ENCODE data around the gene CD79B.
"Not testable (repeated sequence)": the region's sequence is repeated elsewhere in the genome, so short reads cannot be mapped to it uniquely, and the experiment has no call there.

Gene CD79B

DNA sequence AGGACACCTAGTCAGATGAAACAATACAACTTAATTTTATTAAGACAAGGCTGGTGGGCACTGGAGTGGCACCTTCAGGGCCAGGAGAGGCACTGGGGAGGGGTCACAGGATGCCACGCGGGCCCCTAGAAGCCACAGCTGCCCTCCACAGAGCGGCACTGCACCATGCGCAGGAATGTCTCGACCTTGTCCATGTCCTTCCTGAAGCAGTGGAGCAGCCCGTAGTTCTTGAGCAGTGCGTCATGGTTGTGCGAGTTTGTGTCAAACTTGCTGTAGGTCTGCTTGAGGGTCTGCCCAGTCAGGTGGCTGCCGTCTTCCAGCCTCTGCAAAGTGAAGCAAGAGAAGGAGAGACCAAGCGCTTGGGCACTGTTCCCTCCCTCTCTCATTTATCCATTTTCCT lies 22.5 kb downstream of the CD79B start:
- not testable (repeated sequence) for DNase-seq (ENCODE audit: low read depth)

DNA sequence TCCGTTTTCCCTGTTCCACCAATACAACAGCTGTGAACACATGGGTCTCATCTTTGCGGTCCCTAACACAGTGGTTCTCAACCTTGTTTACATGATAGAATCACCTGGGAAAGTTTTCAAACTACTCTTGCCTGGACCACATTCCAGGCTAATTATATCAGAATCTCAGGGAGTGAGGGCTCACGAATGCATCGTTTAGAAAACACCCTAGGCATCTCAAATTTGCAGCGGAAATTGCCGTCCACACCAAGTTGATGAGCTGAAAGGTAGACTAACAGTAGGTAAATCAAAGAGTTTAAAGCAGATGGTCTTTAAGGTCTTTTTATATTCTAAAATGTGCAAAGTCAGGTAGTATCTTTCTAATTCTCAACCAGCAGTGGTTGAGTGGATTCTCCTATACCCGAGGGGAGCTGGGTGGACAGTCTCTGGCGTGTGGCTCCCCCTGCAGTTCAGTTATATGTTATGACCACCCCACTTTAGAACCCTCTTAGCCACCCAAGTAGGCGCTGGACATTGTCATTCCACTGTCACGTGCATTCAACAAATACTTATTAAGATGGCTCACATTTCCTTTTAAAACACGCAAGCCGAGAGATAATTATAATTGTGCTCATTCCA lies 24.9 kb downstream of the CD79B start:
- DNase-seq (ENCODE audit: low read depth), result not testable (repeated sequence)

DNA sequence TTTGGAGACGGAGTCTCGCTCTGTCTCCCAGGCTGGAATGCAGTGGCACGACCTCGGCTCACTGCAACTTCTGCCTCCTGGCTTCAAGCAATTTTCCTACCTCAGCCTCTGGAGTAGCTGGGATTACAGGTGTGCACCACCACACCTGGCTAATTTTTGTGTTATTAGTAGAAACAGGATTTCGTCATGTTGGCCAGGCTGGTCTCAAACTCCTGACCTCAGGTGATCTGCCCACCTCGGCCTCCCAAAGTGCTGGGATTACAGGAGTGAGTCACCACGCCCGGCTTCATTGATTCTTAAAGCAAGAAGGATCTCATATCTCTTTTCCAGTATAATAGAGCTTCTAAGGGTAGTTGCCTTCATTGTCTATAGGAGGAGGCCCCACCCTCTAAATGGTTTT lies 27.3 kb downstream of the CD79B start:
- not testable (repeated sequence) for DNase-seq (ENCODE audit: low read depth)

DNA sequence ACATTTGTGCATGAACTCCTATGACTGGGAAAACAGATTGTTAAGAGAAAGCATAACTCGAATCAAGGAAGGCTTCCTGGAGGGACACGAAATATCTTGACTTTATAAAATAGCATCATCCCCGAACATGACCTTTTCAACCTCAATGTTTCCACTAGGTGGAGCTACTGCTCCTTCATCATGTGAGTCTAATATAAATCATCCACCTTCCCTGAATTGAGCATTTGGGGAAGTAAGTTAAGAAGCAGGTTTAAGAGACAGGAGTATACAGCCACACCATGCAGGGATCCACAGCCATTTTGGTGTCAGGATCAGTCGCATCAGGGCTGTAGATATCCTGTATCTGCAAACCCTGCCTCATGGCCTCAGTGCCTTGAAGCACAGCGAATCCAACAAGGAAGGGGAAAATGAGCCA lies 28.3 kb downstream of the CD79B start:
- not testable (repeated sequence) for DNase-seq (ENCODE audit: low read depth)

DNA sequence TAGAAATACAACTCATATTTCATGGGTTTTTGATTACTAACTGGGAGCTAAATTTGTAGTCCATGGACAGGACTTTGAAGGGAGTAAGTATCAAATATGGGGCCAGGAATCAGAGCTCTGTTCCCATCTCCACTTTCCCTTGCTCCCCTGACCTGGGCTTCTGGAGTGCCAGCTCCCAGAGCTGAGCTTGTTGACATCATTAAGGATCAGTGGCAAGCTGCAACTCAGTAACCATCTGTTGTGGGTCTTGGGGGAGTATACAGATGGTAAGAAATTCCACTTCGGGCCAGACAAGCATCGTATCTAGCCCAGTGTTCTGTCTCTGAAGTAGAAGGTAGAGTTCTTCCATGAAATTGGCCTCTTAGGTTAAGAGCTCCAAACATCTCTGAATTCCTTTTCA lies 30.2 kb downstream of the CD79B start:
- DNase-seq (ENCODE audit: low read depth), result not testable (repeated sequence)

DNA sequence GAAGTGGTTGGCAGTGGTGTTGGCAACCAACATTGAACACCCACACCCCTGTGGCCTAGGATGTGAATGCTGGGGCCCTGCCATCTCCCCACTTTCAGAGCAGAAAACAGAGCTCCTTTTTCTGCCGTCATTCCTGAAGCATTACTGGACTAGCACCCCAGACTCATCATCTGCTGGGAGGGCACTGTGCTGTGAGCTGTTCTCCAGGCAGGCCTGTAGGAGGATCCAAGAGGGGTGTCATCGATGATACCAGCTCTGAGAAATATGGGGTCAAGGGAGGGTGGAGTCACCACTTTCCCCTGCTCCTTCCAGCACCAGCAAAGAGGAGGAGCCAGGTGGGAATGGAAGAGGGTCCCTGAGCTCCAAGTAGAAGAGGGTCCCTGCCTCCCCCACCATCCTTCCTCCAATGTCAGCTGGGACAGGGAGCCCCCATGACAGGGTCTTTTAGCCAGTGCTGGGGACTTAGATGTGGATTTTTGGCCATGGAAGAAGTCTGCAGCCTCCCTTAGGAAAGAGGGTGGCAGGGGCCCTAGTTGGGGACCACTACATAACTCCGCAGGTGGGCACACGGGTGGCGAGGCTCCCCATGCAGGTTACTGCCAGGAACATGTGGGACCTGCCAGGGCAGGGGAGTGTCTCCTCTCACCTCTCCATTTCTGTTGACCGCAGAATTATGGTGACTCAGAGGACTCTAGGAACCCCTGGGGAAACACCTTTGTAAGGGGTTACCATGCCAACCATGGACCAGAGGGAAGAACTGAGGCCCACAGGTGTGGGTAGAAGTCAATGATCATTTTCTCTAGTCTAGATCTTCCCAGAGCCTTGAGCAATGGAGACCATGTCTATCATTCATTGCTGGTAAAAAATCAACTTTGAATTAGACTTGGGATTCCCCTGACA lies 33.0 kb downstream of the CD79B start:
- DNase-seq (ENCODE audit: low read depth), result not testable (repeated sequence)

DNA sequence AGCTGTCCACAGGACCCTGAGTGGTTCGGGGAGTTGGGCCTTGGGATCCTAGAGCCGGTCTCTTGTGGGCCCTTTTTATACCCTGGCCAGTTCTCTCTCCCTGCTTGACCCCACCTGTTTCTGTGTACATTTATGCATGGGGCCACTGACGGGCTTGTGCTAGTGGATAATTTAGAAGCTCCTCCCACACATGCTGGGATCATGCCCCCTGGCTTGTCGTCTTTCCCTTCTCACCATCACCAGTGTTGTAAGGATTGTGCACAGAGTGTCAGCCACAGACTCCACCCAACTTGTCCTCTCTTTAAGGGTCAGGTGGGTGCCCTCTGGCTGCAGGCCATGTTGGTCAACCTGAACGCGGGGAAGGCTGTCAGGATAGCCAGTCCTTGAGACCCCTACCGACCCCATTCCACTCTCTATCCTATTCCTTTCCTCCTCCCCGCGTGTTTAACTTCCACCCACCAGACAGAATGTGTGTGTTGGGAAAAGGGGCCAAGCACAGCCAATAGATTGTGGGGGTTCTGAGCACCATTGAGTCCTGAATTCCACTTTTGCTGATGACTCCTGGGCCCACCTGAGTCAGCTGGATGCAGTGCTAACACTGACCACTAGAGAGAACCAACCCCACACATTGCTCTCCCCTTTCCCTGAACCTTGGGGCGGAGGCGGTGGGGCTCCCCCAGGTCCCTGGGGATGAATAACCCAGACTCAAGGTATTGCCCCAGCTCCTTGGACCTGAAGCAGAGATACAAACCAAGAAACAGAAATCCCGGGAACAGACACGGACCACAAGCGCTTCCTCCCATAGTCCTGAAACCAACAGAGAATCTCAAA lies 35.4 kb downstream of the CD79B start, which contains the start of gene CSH1:
TSS of gene CSH1 (minus strand) at position 51 of the 831 bp plus-strand sequence. CDS start 63 bp downstream, outside the sequence.
- not testable (repeated sequence) for DNase-seq (ENCODE audit: low read depth)

DNA sequence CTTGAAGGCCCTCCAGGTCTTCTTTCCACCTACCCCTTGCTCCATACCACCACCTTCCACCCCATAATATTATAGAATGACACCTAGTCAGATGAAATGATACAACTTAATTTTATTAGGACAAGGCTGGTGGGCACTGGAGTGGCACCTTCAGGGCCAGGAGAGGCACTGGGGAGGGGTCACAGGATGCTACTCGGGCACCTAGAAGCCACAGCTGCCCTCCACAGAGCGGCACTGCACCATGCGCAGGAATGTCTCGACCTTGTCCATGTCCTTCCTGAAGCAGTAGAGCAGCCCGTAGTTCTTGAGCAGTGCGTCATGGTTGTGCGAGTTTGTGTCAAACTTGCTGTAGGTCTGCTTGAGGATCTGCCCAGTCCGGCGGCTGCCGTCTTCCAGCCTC lies 37.3 kb downstream of the CD79B start:
- DNase-seq (ENCODE audit: low read depth), result not testable (repeated sequence)

DNA sequence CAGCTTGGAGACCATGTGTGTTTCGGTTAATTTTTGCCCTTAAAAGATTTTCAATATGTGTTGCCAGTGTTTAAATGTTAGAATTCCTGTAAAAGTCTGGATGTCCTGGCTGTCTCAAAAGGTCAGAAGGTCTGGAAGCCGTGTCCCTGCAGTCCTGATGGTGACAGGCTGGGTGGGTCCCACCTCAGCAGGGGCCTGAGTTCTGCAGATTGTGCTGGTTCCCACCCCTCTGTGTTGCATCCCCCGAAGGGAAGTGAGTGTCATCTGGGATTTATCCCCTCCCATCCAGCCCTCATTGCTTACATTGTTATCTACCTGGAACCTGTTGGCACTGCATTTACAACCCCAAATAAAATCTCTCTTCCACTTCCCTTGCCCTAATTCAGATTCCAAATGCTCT lies 38.1 kb downstream of the CD79B start:
- not testable (repeated sequence) for DNase-seq (ENCODE audit: low read depth)

DNA sequence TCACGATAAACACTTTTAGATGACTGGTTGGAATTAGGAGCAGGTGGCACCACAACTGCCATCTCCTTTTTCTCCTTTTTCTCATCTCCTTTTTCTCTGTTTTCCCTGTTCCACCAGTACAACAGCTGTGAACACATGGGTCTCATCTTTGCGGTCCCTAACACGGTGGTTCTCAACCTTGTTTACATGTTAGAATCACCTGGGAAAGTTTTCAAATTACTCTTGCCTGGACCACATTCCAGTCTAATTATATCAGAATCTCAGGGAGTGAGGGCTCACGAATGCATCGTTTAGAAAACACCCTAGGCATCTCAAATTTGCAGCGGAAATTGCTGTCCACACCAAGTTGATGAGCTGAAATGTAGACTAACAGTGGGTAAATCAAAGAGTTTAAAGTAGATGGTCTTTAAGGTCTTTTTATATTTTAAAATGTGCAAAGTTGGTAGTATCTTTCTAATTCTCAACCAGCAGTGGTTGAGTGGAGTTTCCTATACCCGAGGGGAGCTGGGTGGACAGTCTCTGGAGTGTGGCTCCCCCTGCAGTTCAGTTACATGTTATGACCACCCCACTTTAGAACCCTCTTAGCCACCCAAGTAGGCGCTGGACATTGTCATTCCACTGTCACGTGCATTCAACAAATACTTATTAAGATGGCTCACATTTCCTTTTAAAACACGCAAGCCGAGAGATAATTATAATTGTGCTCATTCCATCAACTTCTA lies 39.7 kb downstream of the CD79B start:
- DNase-seq (ENCODE audit: low read depth), result not testable (repeated sequence)

DNA sequence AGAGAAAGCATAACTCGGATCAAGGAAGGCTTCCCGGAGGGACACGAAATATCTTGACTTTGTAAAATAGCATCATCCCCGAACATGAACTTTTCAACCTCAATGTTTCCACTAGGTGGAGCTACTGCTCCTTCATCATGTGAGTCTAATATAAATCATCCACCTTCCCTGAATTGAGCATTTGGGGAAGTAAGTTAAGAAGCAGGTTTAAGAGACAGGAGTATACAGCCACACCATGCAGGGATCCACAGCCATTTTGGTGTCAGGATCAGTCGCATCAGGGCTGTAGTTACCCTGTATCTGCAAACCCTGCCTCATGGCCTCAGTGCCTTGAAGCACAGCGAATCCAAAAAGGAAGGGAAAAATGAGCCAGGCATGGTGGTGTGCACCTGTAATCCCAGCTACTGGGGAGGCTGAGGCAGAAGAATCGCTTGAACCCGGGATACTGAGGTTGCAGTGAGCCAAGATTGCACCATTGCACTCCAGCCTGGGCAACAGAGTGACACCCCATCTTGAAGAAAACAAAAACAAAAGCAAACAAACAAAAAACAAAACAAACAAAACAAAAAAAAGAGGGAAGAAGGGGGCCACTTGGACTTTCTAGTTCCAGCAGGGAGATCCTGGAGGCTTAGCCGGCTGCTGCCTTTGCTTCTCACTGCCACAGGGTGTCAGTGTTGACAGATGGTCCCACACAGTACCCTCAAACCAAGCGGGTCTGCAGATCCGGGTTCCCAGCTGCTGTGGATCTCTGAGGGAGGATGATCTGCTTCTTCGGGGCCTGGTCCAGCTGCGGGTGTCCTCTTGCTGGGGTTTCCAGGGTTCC lies 42.9 kb downstream of the CD79B start:
- not testable (repeated sequence) for DNase-seq (ENCODE audit: low read depth)

DNA sequence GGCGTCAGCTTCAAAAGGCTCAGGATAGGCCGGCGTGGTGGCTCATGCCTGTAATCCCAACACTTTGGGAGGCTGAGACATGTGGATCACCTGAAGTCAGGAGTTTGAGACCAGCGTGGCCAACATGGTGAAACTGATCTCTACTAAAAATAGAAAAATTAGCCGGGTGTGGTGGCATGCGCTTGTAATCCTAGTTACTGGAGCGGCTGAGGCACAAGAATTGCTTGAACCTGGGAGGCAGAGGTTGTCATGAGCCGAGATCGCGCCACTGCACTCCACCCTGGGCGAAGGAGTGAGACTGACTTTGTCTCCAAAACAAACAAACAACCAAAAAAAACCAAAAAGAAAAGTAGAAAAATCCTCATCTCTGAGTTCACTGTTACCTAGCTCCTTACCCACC lies 47.0 kb downstream of the CD79B start:
- DNase-seq (ENCODE audit: low read depth), result not testable (repeated sequence)

DNA sequence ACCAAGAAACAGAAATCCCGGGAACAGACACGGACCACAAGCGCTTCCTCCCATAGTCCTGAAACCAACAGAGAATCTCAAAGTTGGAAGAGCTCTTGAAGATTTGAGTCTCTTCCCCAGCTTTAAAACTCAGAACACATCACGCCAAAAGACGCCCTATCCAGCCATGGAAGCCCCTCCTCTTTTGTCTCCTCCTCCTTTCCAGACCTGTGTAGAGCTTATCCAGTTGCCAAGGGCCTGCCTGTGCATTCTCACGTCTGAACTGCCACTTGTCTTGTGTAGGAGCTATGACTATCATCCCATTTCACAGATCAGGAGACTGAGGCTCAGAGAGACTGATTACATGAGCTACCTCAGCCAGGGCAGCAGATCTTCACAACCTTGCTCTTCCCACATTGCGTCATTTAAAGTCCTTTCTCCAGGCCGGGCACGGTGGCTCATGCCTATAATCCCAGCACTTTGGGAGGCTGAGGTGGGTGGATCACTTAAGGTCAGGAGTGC lies 49.5 kb downstream of the CD79B start:
- not testable (repeated sequence) for DNase-seq (ENCODE audit: low read depth)

DNA sequence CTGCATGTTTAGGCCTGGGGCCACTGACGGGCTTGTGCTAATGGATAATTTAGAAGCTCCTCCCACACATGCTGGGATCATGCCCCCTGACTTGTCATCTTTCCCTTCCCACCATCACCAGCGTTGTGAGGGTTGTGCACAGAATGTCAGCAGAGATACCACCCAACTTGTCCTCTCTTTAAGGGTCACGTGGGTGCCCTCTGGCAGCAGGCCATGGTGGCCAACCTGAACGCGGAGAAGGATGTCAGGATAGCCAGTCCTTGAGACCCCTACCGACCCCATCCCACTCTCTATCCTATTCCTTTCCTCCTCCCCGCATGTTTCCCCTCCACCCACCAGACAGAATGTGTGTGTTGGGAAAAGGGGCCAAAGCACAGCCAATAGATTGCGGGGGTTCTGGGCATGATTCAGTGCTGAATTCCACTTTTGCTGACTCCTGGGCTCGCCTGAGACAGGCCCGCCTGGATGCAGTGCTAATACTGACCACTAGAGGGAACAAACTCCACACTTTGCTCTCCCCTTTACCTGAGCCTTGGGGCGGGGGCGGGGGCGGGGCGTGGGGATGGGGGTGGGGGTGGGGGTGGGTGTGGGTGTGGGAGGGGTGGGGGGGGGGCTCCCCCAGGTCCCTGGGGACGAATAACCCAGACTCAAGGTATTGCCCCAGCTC lies 50.1 kb downstream of the CD79B start, which contains the start of gene GH2:
TSS of gene GH2 (minus strand) at position 10 of the 667 bp plus-strand sequence. CDS start 143 bp downstream, outside the sequence.
- DNase-seq (ENCODE audit: low read depth), result peak; percentile 14

DNA sequence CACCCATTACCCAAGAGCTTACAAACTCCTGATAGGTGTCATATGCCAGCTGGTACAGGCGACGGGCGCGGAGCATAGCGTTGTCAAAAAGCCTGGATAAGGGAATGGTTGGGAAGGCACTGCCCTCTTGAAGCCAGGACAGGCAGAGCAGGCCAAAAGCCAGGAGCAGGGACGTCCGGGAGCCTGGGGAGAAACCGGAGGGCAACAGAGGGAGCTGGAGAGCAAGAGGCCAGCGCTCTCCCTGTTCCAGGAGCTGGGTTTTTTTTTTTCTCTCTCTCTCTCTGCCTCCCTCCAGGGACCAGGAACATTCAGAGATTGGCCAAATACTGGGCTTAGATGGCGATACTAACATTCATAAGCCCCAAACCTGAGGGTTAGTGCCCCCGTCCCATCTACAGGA lies 50.8 kb downstream of the CD79B start:
- not testable (repeated sequence) for DNase-seq (ENCODE audit: low read depth)

DNA sequence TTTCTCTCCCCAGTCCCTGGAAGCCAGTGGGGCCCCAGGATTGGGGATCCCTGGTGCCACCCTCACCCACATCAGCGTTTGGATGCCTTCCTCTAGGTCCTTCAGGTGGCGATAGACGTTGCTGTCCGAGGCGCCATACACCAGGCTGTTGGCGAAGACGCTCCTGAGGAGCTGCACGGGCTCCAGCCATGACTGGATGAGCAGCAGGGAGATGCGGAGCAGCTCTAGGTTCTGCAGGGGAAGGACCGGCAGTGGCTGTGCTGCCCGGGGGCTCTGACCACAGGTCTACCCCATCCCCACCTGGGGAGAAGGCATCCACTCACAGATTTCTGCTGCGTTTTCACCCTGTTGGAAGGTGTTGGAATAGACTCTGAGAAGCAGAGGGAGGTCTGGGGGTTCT lies 51.4 kb downstream of the CD79B start:
- DNase-seq (ENCODE audit: low read depth), result no peak

Data from T-helper 22 cell (primary cell).